ENCODE measurements around the gene OSBPL1A.

GRCh38 chr18:24265502-24266064 lies 132.0 kb downstream of the OSBPL1A start:
- no peak for TF ChIP-seq CTCF (IDR thresholded peaks at IDR 0.05)
- no peak for TF ChIP-seq POLR2A (IDR thresholded peaks at IDR 0.05)

All from heart left ventricle (tissue), 13 donors.